ENCODE measurements around the gene CR1L. TPM values are rescaled to one million over a fixed set of nuclear protein-coding genes. Genes with fewer than 3 reads are reported as not detected.

CR1L gene
- total and polyA plus RNA-seq, 9 of the 15 experiments (the other 6 are each of a cell fraction or from before 2014, with no cell fraction given) = 10.1 to 74.8 (median 34.3) TPM

DNA sequence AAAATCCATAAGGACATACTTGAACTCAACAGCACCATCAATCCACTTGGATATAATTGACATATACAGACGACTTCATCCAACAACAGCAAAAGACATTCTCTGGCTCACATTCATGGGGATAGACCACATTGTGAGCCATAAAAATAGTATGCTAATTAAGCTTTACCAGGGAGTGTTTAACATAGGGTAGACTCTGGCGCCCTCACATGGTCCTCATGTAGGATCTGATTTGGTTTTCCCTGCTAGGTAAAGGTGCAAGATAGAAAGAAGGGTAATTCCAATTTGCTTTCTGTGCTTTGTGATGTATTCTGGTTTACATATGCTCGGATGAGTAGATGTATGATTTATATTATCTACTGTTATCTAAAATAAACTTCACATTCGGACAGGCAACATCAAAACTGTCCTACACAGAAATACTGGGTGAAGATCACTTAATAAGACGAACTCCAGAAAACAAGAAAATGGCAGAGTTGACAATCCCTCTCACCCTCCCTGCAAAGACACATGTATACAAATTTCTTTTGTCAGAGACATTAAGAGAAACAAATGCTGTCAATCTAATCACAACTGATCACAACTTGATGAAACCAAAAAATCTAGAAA is 27.7 kb downstream of the CR1L start (continued):
- TF ChIP-seq MYC (IDR thresholded peaks at IDR 0.05; ENCODE audit: low read depth, low read length) = no peak
- no peak for TF ChIP-seq MYC (CRISPR knock-in tag; IDR thresholded peaks at IDR 0.05; ENCODE audit: borderline replicate concordance, low read depth)
- no peak for TF ChIP-seq NCOA4 (IDR thresholded peaks at IDR 0.05; ENCODE audit: partially characterized antibody)
- no peak for TF ChIP-seq ZBTB26 (CRISPR knock-in tag; IDR thresholded peaks at IDR 0.05)
- no peak for TF ChIP-seq GABPA (tag; conservative IDR thresholded peaks at IDR 0.05; ENCODE audit: low read depth)
- TF ChIP-seq MEF2D (tag; conservative IDR thresholded peaks at IDR 0.05; ENCODE audit: low read depth) = no peak
- TF ChIP-seq PCBP1 (IDR thresholded peaks at IDR 0.05; ENCODE audit: low read depth, low read length, poor library complexity, severe bottlenecking) = no peak
- no peak for TF ChIP-seq DMBX1 (CRISPR knock-in tag; IDR thresholded peaks at IDR 0.05; ENCODE audit: borderline replicate concordance)
- TF ChIP-seq SMC3 (conservative IDR thresholded peaks at IDR 0.05; ENCODE audit: insufficient read depth, low read depth, low read length) = peak; percentile 61
- TF ChIP-seq ZNF644 (tag; IDR thresholded peaks at IDR 0.05; ENCODE audit: low read depth) = no peak
- TF ChIP-seq NR2F6 (CRISPR knock-in tag; IDR thresholded peaks at IDR 0.05) = no peak
- no peak for TF ChIP-seq GABPB1 (CRISPR knock-in tag; IDR thresholded peaks at IDR 0.05)
- TF ChIP-seq HDAC1 (IDR thresholded peaks at IDR 0.05) = no peak
- TF ChIP-seq, protein P1, sequence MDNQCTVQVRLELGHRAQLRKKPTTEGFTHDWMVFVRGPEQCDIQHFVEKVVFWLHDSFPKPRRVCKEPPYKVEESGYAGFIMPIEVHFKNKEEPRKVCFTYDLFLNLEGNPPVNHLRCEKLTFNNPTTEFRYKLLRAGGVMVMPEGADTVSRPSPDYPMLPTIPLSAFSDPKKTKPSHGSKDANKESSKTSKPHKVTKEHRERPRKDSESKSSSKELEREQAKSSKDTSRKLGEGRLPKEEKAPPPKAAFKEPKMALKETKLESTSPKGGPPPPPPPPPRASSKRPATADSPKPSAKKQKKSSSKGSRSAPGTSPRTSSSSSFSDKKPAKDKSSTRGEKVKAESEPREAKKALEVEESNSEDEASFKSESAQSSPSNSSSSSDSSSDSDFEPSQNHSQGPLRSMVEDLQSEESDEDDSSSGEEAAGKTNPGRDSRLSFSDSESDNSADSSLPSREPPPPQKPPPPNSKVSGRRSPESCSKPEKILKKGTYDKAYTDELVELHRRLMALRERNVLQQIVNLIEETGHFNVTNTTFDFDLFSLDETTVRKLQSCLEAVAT (IDR thresholded peaks at IDR 0.05) = no peak
- no peak for TF ChIP-seq ZNF79 (CRISPR knock-in tag; IDR thresholded peaks at IDR 0.05; ENCODE audit: low read depth)
- TF ChIP-seq, protein P2, sequence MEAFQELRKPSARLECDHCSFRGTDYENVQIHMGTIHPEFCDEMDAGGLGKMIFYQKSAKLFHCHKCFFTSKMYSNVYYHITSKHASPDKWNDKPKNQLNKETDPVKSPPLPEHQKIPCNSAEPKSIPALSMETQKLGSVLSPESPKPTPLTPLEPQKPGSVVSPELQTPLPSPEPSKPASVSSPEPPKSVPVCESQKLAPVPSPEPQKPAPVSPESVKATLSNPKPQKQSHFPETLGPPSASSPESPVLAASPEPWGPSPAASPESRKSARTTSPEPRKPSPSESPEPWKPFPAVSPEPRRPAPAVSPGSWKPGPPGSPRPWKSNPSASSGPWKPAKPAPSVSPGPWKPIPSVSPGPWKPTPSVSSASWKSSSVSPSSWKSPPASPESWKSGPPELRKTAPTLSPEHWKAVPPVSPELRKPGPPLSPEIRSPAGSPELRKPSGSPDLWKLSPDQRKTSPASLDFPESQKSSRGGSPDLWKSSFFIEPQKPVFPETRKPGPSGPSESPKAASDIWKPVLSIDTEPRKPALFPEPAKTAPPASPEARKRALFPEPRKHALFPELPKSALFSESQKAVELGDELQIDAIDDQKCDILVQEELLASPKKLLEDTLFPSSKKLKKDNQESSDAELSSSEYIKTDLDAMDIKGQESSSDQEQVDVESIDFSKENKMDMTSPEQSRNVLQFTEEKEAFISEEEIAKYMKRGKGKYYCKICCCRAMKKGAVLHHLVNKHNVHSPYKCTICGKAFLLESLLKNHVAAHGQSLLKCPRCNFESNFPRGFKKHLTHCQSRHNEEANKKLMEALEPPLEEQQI (IDR thresholded peaks at IDR 0.05) = peak; percentile 73
- TF ChIP-seq SLC30A9 (CRISPR knock-in tag; IDR thresholded peaks at IDR 0.05) = no peak
- no peak for TF ChIP-seq ZBTB1 (CRISPR knock-in tag; IDR thresholded peaks at IDR 0.05; ENCODE audit: borderline replicate concordance, low read depth)
- TF ChIP-seq NR2C2 (CRISPR knock-in tag; IDR thresholded peaks at IDR 0.05) = no peak
- TF ChIP-seq NR2C2 (tag; IDR thresholded peaks at IDR 0.05) = no peak
- no peak for TF ChIP-seq NR4A1 (CRISPR knock-in tag; IDR thresholded peaks at IDR 0.05)
- TF ChIP-seq NR4A1 (tag; IDR thresholded peaks at IDR 0.05) = no peak
- no peak for TF ChIP-seq KLF10 (CRISPR knock-in tag; IDR thresholded peaks at IDR 0.05)

Measured in K562 (cell line).